Kidney (tissue), 14 donors: ENCODE data around the gene SLCO3A1. TPM values are rescaled to one million over a fixed set of nuclear protein-coding genes. Genes with fewer than 3 reads are reported as not detected.
A peak's percentile ranks its signal among the peaks of the same experiment; 100 is the strongest.

Source experiments
- DNase-seq, 5 donors: peaks; one replicate each; pipeline ENCODE4 v3.0.0-alpha.2; 2013 to 2020
- FAIRE-seq: peaks from 2 replicates; lab custom pipeline; 2012; peaks lifted over from hg19 to GRCh38; lab: Jason Lieb, UNC
- H3K27ac ChIP-seq, 2 donors: one replicate each; pipeline ENCODE4 v1.7.0; 2013; ENCODE audit warnings: low read depth in 2 of 2, low read length in 2 of 2, inconsistent platforms in 1 of 2
- H3K27me3 ChIP-seq: one replicate; pipeline ENCODE4 v1.7.1; 2013; ENCODE audit warnings: low read length, inconsistent platforms; ENCODE audit not compliant: control insufficient read depth, insufficient read depth
- H3K36me3 ChIP-seq, 3 donors: one replicate each; pipeline versions ENCODE4 v1.7.0 to v1.7.1; 2013; ENCODE audit warnings: low read length in 3 of 3, control low read depth in 1 of 3, inconsistent platforms in 1 of 3; ENCODE audit not compliant: insufficient read depth in 3 of 3, control insufficient read depth in 2 of 3
- H3K4me1 ChIP-seq, 3 donors: one replicate each; pipeline versions ENCODE4 v1.7.0 to v1.7.1; 2013; ENCODE audit warnings: low read length in 3 of 3, inconsistent platforms in 1 of 3, low read depth in 1 of 3; ENCODE audit not compliant: control insufficient read depth in 2 of 3, insufficient read depth in 2 of 3
- H3K4me3 ChIP-seq, 3 donors: one replicate each; pipeline versions ENCODE4 v1.7.0 to v1.8.1; 2013; ENCODE audit warnings: low read length in 3 of 3, control low read depth in 1 of 3, inconsistent platforms in 1 of 3
- H3K9ac ChIP-seq, 3 donors: one replicate each; pipeline versions ENCODE4 v1.7.0 to v1.7.1; 2013; ENCODE audit warnings: low read length in 3 of 3, control low read depth in 1 of 3, inconsistent platforms in 1 of 3
- H3K9me3 ChIP-seq, 3 donors: one replicate each; pipeline versions ENCODE4 v1.7.0 to v1.7.1; 2013; ENCODE audit warnings: low read length in 3 of 3, control low read depth in 1 of 3, inconsistent platforms in 1 of 3; ENCODE audit not compliant: control insufficient read depth in 2 of 3, insufficient read depth in 1 of 3
- intact Hi-C: fragments of 100-400 bp; cut with DNase I; formaldehyde crosslinking; loops from one replicate; pipeline ENCODE4 v1.11.1; 2022
- polyA plus RNA-seq: library from polyadenylated mRNA; stranded (reverse); fragments of 350-450 nt; fragmentation: Illumina TruSeq; extraction: RNeasy Lipid Tissue Mini Kit (QIAGEN cat#74804); gene quantifications from one replicate; pipeline ENCODE4 v1.2.3, GENCODE V29; 2014; ENCODE audit warnings: low read depth, low replicate concordance; ENCODE audit not compliant: insufficient read depth
- total RNA-seq: library from RNA; stranded (reverse); fragmentation: NEBNext Ultra II Directional; extraction: Animal tissue kit (Norgen Biotek cat#: 25700); gene quantifications from one replicate; pipeline ENCODE4 v1.2.1, GENCODE V29; 2021
- TF ChIP-seq, protein P1 (sequence below): IDR thresholded peaks from 3 replicates; pipeline ENCODE4 v1.5.1; 2012; ENCODE audit warnings: mild to moderate bottlenecking, moderate library complexity, borderline replicate concordance; ENCODE audit not compliant: insufficient read depth; ENCODE audit errors: extremely low read depth
- donor health status: control.
- donor health status: control.
- donor health status: control.
- donor health status: control.
- donor health status: control.
- donor health status: DM: yes; HTN: yes; CAD: no.
- donor health status: Normal renal cell carcinoma (clear cell type).

SLCO3A1 gene
- total and polyA plus RNA-seq, 2 donors from 2014 or later: 12.8 to 59.4 TPM

GRCh38 chr15:91988071-91988470, 134.6 kb downstream of the SLCO3A1 start:
- TF ChIP-seq, protein P1, sequence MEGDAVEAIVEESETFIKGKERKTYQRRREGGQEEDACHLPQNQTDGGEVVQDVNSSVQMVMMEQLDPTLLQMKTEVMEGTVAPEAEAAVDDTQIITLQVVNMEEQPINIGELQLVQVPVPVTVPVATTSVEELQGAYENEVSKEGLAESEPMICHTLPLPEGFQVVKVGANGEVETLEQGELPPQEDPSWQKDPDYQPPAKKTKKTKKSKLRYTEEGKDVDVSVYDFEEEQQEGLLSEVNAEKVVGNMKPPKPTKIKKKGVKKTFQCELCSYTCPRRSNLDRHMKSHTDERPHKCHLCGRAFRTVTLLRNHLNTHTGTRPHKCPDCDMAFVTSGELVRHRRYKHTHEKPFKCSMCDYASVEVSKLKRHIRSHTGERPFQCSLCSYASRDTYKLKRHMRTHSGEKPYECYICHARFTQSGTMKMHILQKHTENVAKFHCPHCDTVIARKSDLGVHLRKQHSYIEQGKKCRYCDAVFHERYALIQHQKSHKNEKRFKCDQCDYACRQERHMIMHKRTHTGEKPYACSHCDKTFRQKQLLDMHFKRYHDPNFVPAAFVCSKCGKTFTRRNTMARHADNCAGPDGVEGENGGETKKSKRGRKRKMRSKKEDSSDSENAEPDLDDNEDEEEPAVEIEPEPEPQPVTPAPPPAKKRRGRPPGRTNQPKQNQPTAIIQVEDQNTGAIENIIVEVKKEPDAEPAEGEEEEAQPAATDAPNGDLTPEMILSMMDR: no peak
- Histone ChIP-seq H3K4me1 (no peaks in the 10 kb centered on the region), H3K27me3 (no peaks in the 10 kb centered on the region), H3K27ac (no peak overlapping the region), H3K36me3 (no peaks in the 10 kb centered on the region), H3K9me3 (no peaks in the 10 kb centered on the region), H3K4me3 (no peak overlapping the region), H3K9ac (no peak overlapping the region)
- intact Hi-C loops: loop anchor here (10.0 kb wide), 1 partner anchor 133 kb away; the partner anchor contains the start of gene SLCO3A1
- peak in 1 of 5 donors; percentile 18 for DNase-seq
- no peak for FAIRE-seq

DNA sequence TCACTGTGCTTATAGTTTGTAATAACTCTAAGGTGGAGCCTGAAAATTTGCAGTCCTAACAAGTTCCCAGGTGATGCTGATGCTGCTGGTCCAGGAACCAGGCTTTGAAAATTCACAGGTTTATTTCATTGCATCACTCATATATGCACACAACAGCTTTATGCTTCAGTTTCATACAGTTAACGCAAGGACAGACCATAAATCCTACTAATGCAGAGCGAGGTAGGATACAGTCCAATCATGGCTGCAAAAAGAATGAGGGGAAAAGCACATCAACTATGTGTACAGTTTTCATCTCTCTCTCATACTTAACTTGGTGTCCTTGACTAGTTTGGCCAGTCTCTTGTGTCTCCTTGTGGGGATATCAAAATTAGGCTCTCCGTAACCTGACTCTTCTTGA, 135.1 kb downstream of the SLCO3A1 start:
- TF ChIP-seq, protein P1: no peak
- Histone ChIP-seq H3K4me1 (no peaks in the 10 kb centered on the region), H3K9me3 (no peaks in the 10 kb centered on the region), H3K27ac (no peak overlapping the region), H3K9ac (no peak overlapping the region), H3K36me3 (no peaks in the 10 kb centered on the region), H3K27me3 (no peaks in the 10 kb centered on the region), H3K4me3 (no peak overlapping the region)
- no peak for FAIRE-seq
- intact Hi-C loops: loop anchor here (10.0 kb wide), 1 partner anchor 134 kb away; the partner anchor contains the start of gene SLCO3A1
- DNase-seq: no peak

- Histone ChIP-seq H3K4me1 (no peaks in the 10 kb centered on the region), H3K9me3 (no peaks in the 10 kb centered on the region), H3K27me3 (no peaks in the 10 kb centered on the region), H3K4me3 (no peak overlapping the region), H3K27ac (no peak overlapping the region), H3K9ac (no peak overlapping the region), H3K36me3 (no peaks in the 10 kb centered on the region)
- TF ChIP-seq, protein P1: no peak
- FAIRE-seq (no peak), DNase-seq (no peak)
- intact Hi-C loops: loop anchor here (10.0 kb wide), 1 partner anchor 135 kb away; the partner anchor contains the start of gene SLCO3A1
Observed at GRCh38 chr15:91989821-91990220, 136.3 kb downstream of the SLCO3A1 start.

DNA sequence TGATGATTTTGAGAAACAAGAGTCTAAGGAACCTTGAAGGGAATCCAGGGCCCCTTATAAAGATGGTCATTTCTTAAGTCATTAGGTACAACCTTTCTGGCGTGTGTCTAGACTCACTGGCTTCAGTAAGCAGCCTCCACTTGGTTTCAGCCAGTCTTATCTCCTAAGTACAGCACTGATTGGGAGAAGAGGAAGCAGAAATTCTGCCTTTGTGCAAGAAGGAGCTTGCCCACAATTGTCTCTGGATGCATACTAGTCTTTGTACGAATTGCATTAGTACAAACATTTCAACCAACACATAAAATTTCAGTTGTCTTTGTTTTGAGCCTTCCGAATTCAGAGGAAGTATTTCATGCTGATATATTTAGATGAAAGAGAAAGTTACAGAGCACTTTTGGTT, 139.4 kb downstream of the SLCO3A1 start:
- FAIRE-seq (no peak), DNase-seq (no peak)
- no peak overlapping the region for H3K27ac ChIP-seq
- H3K27me3 ChIP-seq: no peaks in the 10 kb centered on the region
- peaks cover 0 to 1% (median 0%) of the 10 kb centered on the region in 3 donors for H3K9me3 ChIP-seq
- H3K4me1 ChIP-seq: no peaks in the 10 kb centered on the region
- H3K4me3 ChIP-seq: no peak overlapping the region
- no peaks in the 10 kb centered on the region for H3K36me3 ChIP-seq
- intact Hi-C loops: no loop called here
- H3K9ac ChIP-seq: no peak overlapping the region
- TF ChIP-seq, protein P1: no peak
